HCT116 (cell line): ENCODE data around the gene SIRT3. TPM values are rescaled to one million over a fixed set of nuclear protein-coding genes. Genes with fewer than 3 reads are reported as not detected.

ENCODE experiments used
- ATAC-seq: fragments of 200-7000 bp; cut with Tn5 transposase; 2 replicates; pipeline ENCODE4 v1.9.1; 2020; ENCODE audit warnings: mild to moderate bottlenecking, moderate library complexity
- BruUV-seq: library from RNA; stranded (reverse); fragments of 400-500 nt; replicated peaks from 2 replicates; lab custom pipeline; 2021; lab: Mats Ljungman, UMichigan
- CTCF ChIA-PET: fragments of 300-600 bp; sonication (Branson Sonifier 250); formaldehyde crosslinking; loops from one replicate; lab custom pipeline; 2021; ENCODE audit warnings: antibody characterized with exemption; lab: Charles Lee
- POLR2A ChIA-PET: fragments of 300-600, 350-600 bp; sonication (Branson Sonifier 250); formaldehyde crosslinking; loops from one replicate; lab custom pipeline; 2021; ENCODE audit warnings: antibody characterized with exemption; lab: Charles Lee
- RAD21 ChIA-PET, 2 experiments: fragments of 300-600 bp; sonication (Branson Sonifier 250); formaldehyde crosslinking; loops; one replicate each; lab custom pipeline; 2023; ENCODE audit warnings: low total read pairs in 2 of 2; ENCODE audit not compliant: uncharacterized antibody in 2 of 2, unreplicated experiment in 2 of 2, low non-redundant PET in 1 of 2; lab: Charles Lee
- DNase-seq: peaks from one replicate; pipeline ENCODE4 v3.0.0-alpha.2; 2010; ENCODE audit warnings: low read depth, low spot score
- H2AFZ ChIP-seq: fragments of 200-600 bp; shearing (Covaris generic), sonication (generic); 2 replicates; pipeline ENCODE4 v1.6.1; 2017; ENCODE audit warnings: low read depth, mixed run types, mixed read lengths, antibody characterized with exemption, low read length; ENCODE audit not compliant: poor library complexity, severe bottlenecking
- H3K27ac ChIP-seq: 2 replicates; pipeline ENCODE4 v1.5.1; 2012; ENCODE audit warnings: low read depth, low read length
- H3K27me3 ChIP-seq: fragments of 200-600 bp; sonication (generic); 2 replicates; pipeline ENCODE4 v1.6.1; 2016; ENCODE audit warnings: mixed run types, low read length, mixed read lengths; ENCODE audit not compliant: insufficient read depth
- H3K36me3 ChIP-seq, 2 experiments: fragments of 200-500 bp in 1 of 2; fragments of 200-600 bp in 1 of 2; sonication (Bioruptor generic) in 1 of 2; sonication (generic) in 1 of 2; 2 replicates each; pipeline versions ENCODE4 v1.5.1 to v1.6.1; 2014 to 2016; ENCODE audit warnings: low read length in 2 of 2, inconsistent platforms in 1 of 2, mixed read lengths in 1 of 2, mixed run types in 1 of 2; ENCODE audit not compliant: insufficient read depth in 2 of 2, control insufficient read depth in 1 of 2
- H3K4me1 ChIP-seq, 2 experiments: fragments of 200-600 bp in 1 of 2; sonication (generic) in 1 of 2; 2 replicates each; pipeline versions ENCODE4 v1.5.1 to v1.6.1; 2012 to 2017; ENCODE audit warnings: low read length in 2 of 2, inconsistent platforms in 1 of 2, mild to moderate bottlenecking in 1 of 2, mixed read lengths in 1 of 2, mixed run types in 1 of 2, moderate library complexity in 1 of 2; ENCODE audit not compliant: insufficient read depth in 2 of 2, control insufficient read depth in 1 of 2
- H3K4me2 ChIP-seq: fragments of 200-600 bp; sonication (generic); 2 replicates; pipeline ENCODE4 v1.6.1; 2017; ENCODE audit warnings: mixed run types, low read length, mixed read lengths
- H3K4me3 ChIP-seq, 2 experiments: fragments of 200-600 bp in 1 of 2; sonication (generic) in 1 of 2; replicated peaks in 1 of 2; 2 replicates each; pipeline ENCODE4 v1.5.1; 2011 to 2016; ENCODE audit warnings: low read length in 2 of 2, control low read depth in 1 of 2, low read depth in 1 of 2, mild to moderate bottlenecking in 1 of 2, mixed read lengths in 1 of 2, mixed run types in 1 of 2
- H3K79me2 ChIP-seq: fragments of 200-600 bp; sonication (generic); 2 replicates; pipeline ENCODE4 v1.6.1; 2017; ENCODE audit warnings: mild to moderate bottlenecking, mixed run types, low read length, moderate library complexity, mixed read lengths; ENCODE audit not compliant: insufficient read depth
- H3K9ac ChIP-seq: fragments of 200-600 bp; sonication (generic); 2 replicates; pipeline ENCODE4 v1.6.1; 2016; ENCODE audit warnings: low read length, mixed read lengths
- H3K9me2 ChIP-seq: fragments of 200-600 bp; sonication (generic), shearing (Covaris generic); 2 replicates; pipeline ENCODE4 v1.6.1; 2017; ENCODE audit warnings: mixed run types, mild to moderate bottlenecking, moderate library complexity; ENCODE audit not compliant: insufficient read depth
- H3K9me3 ChIP-seq, 2 experiments: fragments of 200-500 bp in 1 of 2; fragments of 200-600 bp in 1 of 2; sonication (Bioruptor generic) in 1 of 2; sonication (generic) in 1 of 2; 2 replicates each; pipeline ENCODE4 v1.6.1; 2014 to 2017; ENCODE audit warnings: low read length in 2 of 2, mixed read lengths in 2 of 2, inconsistent platforms in 1 of 2, low read depth in 1 of 2, mild to moderate bottlenecking in 1 of 2, mixed run types in 1 of 2, moderate library complexity in 1 of 2; ENCODE audit not compliant: control insufficient read depth in 1 of 2, insufficient read depth in 1 of 2
- H4K20me1 ChIP-seq: fragments of 200-600 bp; sonication (generic), shearing (Covaris generic); 2 replicates; pipeline ENCODE4 v1.6.1; 2017; ENCODE audit warnings: mixed run types, mild to moderate bottlenecking, moderate library complexity; ENCODE audit not compliant: insufficient read depth
- CBX3 ChIP-seq: IDR thresholded peaks from 2 replicates; pipeline ENCODE4 v1.6.1; 2012; ENCODE audit warnings: low read depth
- CEBPB ChIP-seq: IDR thresholded peaks from 2 replicates; pipeline ENCODE4 v1.6.1; 2012; ENCODE audit warnings: low read depth
- EGR1 ChIP-seq: IDR thresholded peaks from 2 replicates; pipeline ENCODE4 v1.6.1; 2012; ENCODE audit warnings: low read depth
- EZH2 ChIP-seq: fragments of 200-600 bp; sonication (generic); IDR thresholded peaks from 2 replicates; pipeline ENCODE4 v1.6.1; 2017; ENCODE audit warnings: antibody characterized with exemption, mixed run types
- EZH2phosphoT487 ChIP-seq: fragments of 200-600 bp; IDR thresholded peaks from 2 replicates; pipeline ENCODE4 v1.6.1; 2018; ENCODE audit warnings: antibody characterized with exemption, borderline replicate concordance
- FOSL1 ChIP-seq: IDR thresholded peaks from 2 replicates; pipeline ENCODE4 v1.6.1; 2012; ENCODE audit warnings: low read depth
- JUND ChIP-seq: IDR thresholded peaks from 2 replicates; pipeline ENCODE4 v1.6.1; 2012
- POLR2A ChIP-seq: IDR thresholded peaks from 2 replicates; pipeline ENCODE4 v1.7.0; 2011; ENCODE audit warnings: borderline replicate concordance; ENCODE audit not compliant: insufficient read depth, insufficient read length; ENCODE audit errors: extremely low read depth
- POLR2AphosphoS5 ChIP-seq: IDR thresholded peaks from 2 replicates; pipeline ENCODE4 v1.6.1; 2011; ENCODE audit warnings: mild to moderate bottlenecking, low read depth, low read length, moderate library complexity
- RAD21 ChIP-seq: IDR thresholded peaks from 2 replicates; pipeline ENCODE4 v1.6.1; 2012; ENCODE audit warnings: low read depth, mild to moderate bottlenecking
- SIN3A ChIP-seq: IDR thresholded peaks from 2 replicates; pipeline ENCODE4 v1.6.1; 2012; ENCODE audit warnings: low read depth
- SP1 ChIP-seq: IDR thresholded peaks from 2 replicates; pipeline ENCODE4 v1.6.1; 2012; ENCODE audit warnings: low read depth
- SRF ChIP-seq: IDR thresholded peaks from 2 replicates; pipeline ENCODE4 v1.6.1; 2012; ENCODE audit warnings: low read depth
- TCF7L2 ChIP-seq: IDR thresholded peaks from 2 replicates; pipeline ENCODE4 v1.7.0; 2011; ENCODE audit warnings: borderline replicate concordance, inconsistent platforms; ENCODE audit not compliant: insufficient read depth, insufficient read length; ENCODE audit errors: extremely low read depth
- YY1 ChIP-seq: IDR thresholded peaks from 2 replicates; pipeline ENCODE4 v1.6.1; 2011; ENCODE audit warnings: low read length, low read depth, moderate library complexity, mild to moderate bottlenecking; ENCODE audit not compliant: insufficient replicate concordance; ENCODE audit errors: extremely low read depth
- ZBTB33 ChIP-seq: IDR thresholded peaks from 2 replicates; pipeline ENCODE4 v1.6.1; 2011; ENCODE audit warnings: mild to moderate bottlenecking, low read length, moderate library complexity; ENCODE audit not compliant: insufficient replicate concordance; ENCODE audit errors: extremely low read depth
- ZFX ChIP-seq: fragments of 450-650 bp; IDR thresholded peaks from 2 replicates; pipeline ENCODE4 v1.6.1; 2017
- ZNF274 ChIP-seq: fragments of 200-500 bp; sonication (Bioruptor generic); IDR thresholded peaks from 2 replicates; pipeline ENCODE4 v1.6.1; 2014; ENCODE audit warnings: mild to moderate bottlenecking, low read depth, low read length, inconsistent platforms
- intact Hi-C: fragments of 100-400 bp; cut with micrococcal nuclease; formaldehyde crosslinking; loops from 2 replicates; pipeline ENCODE4 v1.10.0; 2022
- total RNA-seq: library from RNA; stranded (reverse); gene quantifications from one replicate; pipeline ENCODE4 v1.2.1, GENCODE V29; 2021; ENCODE audit not compliant: unreplicated experiment
- TF ChIP-seq, protein P1 (sequence below): IDR thresholded peaks from 2 replicates; pipeline ENCODE4 v1.6.1; 2012; ENCODE audit warnings: low read depth
- TF ChIP-seq, protein P2 (sequence below): IDR thresholded peaks from 2 replicates; pipeline ENCODE4 v1.6.1; 2012

SIRT3 gene
- total RNA-seq, 1 experiment from 2014 or later = 17.9 TPM

- no TSS peak for BruUV-seq
- ChIA-PET POLR2A (interaction anchor here (0.6 kb wide), 1 partner anchor 17 kb away, joined by 5 read pairs; no protein-coding TSS in a partner anchor), CTCF (no interaction called here), RAD21 (no interaction called here)
- no peaks in the 10 kb centered on the region for H4K20me1 ChIP-seq
- no peak overlapping the region for H2AFZ ChIP-seq
- no peak overlapping the region for H3K4me3 ChIP-seq
- H3K4me1 ChIP-seq = peaks cover 7 to 11% of the 10 kb centered on the region in 2 experiments
- H3K9me2 ChIP-seq = no peaks in the 10 kb centered on the region
- no peak for ATAC-seq
- no peak overlapping the region for H3K27ac ChIP-seq
- no peak overlapping the region for H3K4me2 ChIP-seq
- no peaks in the 10 kb centered on the region for H3K9me3 ChIP-seq
- no peaks in the 10 kb centered on the region for H3K27me3 ChIP-seq
- H3K36me3 ChIP-seq = peaks cover 6 to 24% of the 10 kb centered on the region in 2 experiments; a peak in 3 of 4 replicates
- H3K9ac ChIP-seq = no peak overlapping the region
- no peak for DNase-seq
- intact Hi-C loops = no loop called here
- TF ChIP-seq, protein P1, sequence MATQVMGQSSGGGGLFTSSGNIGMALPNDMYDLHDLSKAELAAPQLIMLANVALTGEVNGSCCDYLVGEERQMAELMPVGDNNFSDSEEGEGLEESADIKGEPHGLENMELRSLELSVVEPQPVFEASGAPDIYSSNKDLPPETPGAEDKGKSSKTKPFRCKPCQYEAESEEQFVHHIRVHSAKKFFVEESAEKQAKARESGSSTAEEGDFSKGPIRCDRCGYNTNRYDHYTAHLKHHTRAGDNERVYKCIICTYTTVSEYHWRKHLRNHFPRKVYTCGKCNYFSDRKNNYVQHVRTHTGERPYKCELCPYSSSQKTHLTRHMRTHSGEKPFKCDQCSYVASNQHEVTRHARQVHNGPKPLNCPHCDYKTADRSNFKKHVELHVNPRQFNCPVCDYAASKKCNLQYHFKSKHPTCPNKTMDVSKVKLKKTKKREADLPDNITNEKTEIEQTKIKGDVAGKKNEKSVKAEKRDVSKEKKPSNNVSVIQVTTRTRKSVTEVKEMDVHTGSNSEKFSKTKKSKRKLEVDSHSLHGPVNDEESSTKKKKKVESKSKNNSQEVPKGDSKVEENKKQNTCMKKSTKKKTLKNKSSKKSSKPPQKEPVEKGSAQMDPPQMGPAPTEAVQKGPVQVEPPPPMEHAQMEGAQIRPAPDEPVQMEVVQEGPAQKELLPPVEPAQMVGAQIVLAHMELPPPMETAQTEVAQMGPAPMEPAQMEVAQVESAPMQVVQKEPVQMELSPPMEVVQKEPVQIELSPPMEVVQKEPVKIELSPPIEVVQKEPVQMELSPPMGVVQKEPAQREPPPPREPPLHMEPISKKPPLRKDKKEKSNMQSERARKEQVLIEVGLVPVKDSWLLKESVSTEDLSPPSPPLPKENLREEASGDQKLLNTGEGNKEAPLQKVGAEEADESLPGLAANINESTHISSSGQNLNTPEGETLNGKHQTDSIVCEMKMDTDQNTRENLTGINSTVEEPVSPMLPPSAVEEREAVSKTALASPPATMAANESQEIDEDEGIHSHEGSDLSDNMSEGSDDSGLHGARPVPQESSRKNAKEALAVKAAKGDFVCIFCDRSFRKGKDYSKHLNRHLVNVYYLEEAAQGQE = no peak
- TF ChIP-seq RAD21 (no peak), JUND (no peak), ZNF274 (no peak), CEBPB (no peak), SRF (no peak), ZFX (no peak), EZH2 (no peak), SIN3A (no peak), YY1 (no peak), TCF7L2 (no peak), POLR2AphosphoS5 (no peak), EZH2phosphoT487 (no peak), FOSL1 (no peak), CBX3 (no peak), SP1 (no peak), ZBTB33 (no peak), EGR1 (no peak), POLR2A (no peak)
- TF ChIP-seq, protein P2, sequence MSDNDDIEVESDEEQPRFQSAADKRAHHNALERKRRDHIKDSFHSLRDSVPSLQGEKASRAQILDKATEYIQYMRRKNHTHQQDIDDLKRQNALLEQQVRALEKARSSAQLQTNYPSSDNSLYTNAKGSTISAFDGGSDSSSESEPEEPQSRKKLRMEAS = no peak
- TF ChIP-seq, all 23 proteins: peak for 0
- peaks cover 33% of the 10 kb centered on the region for H3K79me2 ChIP-seq
Measured at GRCh38 chr11:203056-203944, 32.8 kb downstream of the SIRT3 start.
